HepG2 (cell line): ENCODE results near the gene SPRN. TPM values are rescaled to one million over a fixed set of nuclear protein-coding genes. Genes with fewer than 3 reads are reported as not detected.
A peak's percentile ranks its signal among the peaks of the same experiment; 100 is the strongest.

Experiments used
- ATAC-seq: fragments of 200-7000 bp; cut with Tn5 transposase; 3 replicates; pipeline ENCODE4 v1.9.1; 2020; ENCODE audit warnings: mild to moderate bottlenecking, moderate library complexity
- BruUV-seq: library from RNA; stranded (reverse); fragments of 400-500 nt; replicated peaks from 2 replicates; lab custom pipeline; 2021; lab: Mats Ljungman, UMichigan
- CTCF ChIA-PET: fragments of 300-600 bp; formaldehyde crosslinking; extraction: SDS; loops from one replicate; lab custom pipeline; 2021; ENCODE audit warnings: low total read pairs, inconsistent platforms, low intra/inter-chr PET ratio; lab: Yijun Ruan, JAX
- POLR2A ChIA-PET: fragments of 350-600 bp; sonication (Branson Sonifier 250); formaldehyde crosslinking; loops from one replicate; lab custom pipeline; 2020; ENCODE audit warnings: antibody characterized with exemption, inconsistent platforms; lab: Yijun Ruan, JAX
- DNase-seq: peaks from one replicate; pipeline ENCODE4 v3.0.0-alpha.2; 2015; ENCODE audit warnings: low spot score
- FAIRE-seq: peaks from 3 replicates; lab custom pipeline; 2011; peaks lifted over from hg19 to GRCh38; lab: Jason Lieb, UNC
- H2AFZ ChIP-seq: one replicate; pipeline ENCODE4 v1.6.1; 2011; ENCODE audit warnings: low read length, inconsistent platforms
- H3K27ac ChIP-seq: fragments of 300-600 bp; 3 replicates; pipeline ENCODE4 v1.8.0; 2011; ENCODE audit warnings: mixed run types, mild to moderate bottlenecking, mixed read lengths, low read length, inconsistent platforms; ENCODE audit not compliant: insufficient read depth; ENCODE audit errors: extremely low read length
- H3K27me3 ChIP-seq, 2 experiments: fragments of 200-600 bp in 1 of 2; 2 replicates in 1 of 2; 3 replicates in 1 of 2; pipeline versions ENCODE4 v1.6.0 to v1.8.0; 2011; ENCODE audit warnings: low read length in 2 of 2, mild to moderate bottlenecking in 2 of 2, moderate library complexity in 2 of 2, inconsistent platforms in 1 of 2; ENCODE audit not compliant: insufficient read depth in 2 of 2, control insufficient read depth in 1 of 2
- H3K36me3 ChIP-seq, 2 experiments: fragments of 200-600 bp in 1 of 2; replicated peaks in 1 of 2; 2 replicates in 1 of 2; 3 replicates in 1 of 2; pipeline versions ENCODE4 v1.5.1 to v1.8.0; 2011; ENCODE audit warnings: low read length in 2 of 2, inconsistent platforms in 1 of 2; ENCODE audit not compliant: insufficient read depth in 2 of 2, control insufficient read depth in 1 of 2
- H3K4me1 ChIP-seq: 2 replicates; pipeline ENCODE4 v1.5.1; 2012; ENCODE audit warnings: low read length, inconsistent platforms; ENCODE audit not compliant: insufficient read depth
- H3K4me2 ChIP-seq: 2 replicates; pipeline ENCODE4 v1.6.0; 2011; ENCODE audit warnings: low read depth, low read length, inconsistent platforms
- H3K4me3 ChIP-seq, 3 experiments: fragments of 200-600 bp in 1 of 3; sonication (generic), shearing (Covaris generic) in 1 of 3; replicated peaks in 1 of 3; 2 replicates each; pipeline ENCODE4 v1.5.1; 2011 to 2016; ENCODE audit warnings: low read length in 3 of 3, inconsistent platforms in 2 of 3, low read depth in 2 of 3, mild to moderate bottlenecking in 2 of 3, control low read depth in 1 of 3, mixed read lengths in 1 of 3; ENCODE audit not compliant: insufficient read depth in 1 of 3
- H3K79me2 ChIP-seq: one replicate; pipeline ENCODE4 v1.6.1; 2011; ENCODE audit warnings: low read length, inconsistent platforms; ENCODE audit not compliant: insufficient read depth
- H3K9ac ChIP-seq: 2 replicates; pipeline ENCODE4 v1.6.0; 2011; ENCODE audit warnings: mild to moderate bottlenecking, low read depth, low read length, inconsistent platforms; ENCODE audit not compliant: insufficient read depth
- H3K9me3 ChIP-seq: 2 replicates; pipeline ENCODE4 v1.5.1; 2012; ENCODE audit warnings: mild to moderate bottlenecking, low read length
- H4K20me1 ChIP-seq: 2 replicates; pipeline ENCODE4 v1.6.0; 2011; ENCODE audit warnings: inconsistent platforms, mild to moderate bottlenecking, low read length, moderate library complexity; ENCODE audit not compliant: insufficient read depth
- BCL3 ChIP-seq: sonication (generic); formaldehyde crosslinking; IDR thresholded peaks from 2 replicates; pipeline ENCODE4 v1.5.1; 2020; ENCODE audit warnings: mild to moderate bottlenecking, missing genetic modification reagents, moderate library complexity
- FOXK1 ChIP-seq: sonication (generic); formaldehyde crosslinking; IDR thresholded peaks from 2 replicates; pipeline ENCODE4 v1.4.0; 2020; ENCODE audit warnings: low read depth, missing genetic modification reagents, borderline replicate concordance
- GABPA ChIP-seq, 2 experiments: IDR thresholded peaks; 2 replicates each; pipeline ENCODE4 v1.6.1; 2011 to 2016; ENCODE audit warnings: low read depth in 2 of 2, low read length in 1 of 2, missing biosample characterization in 1 of 2, missing genetic modification characterization in 1 of 2
- GABPB1 ChIP-seq: IDR thresholded peaks from 2 replicates; pipeline ENCODE4 v1.6.1; 2016; ENCODE audit warnings: mild to moderate bottlenecking, missing genetic modification reagents, moderate library complexity, missing compliant biosample characterization
- GATAD1 ChIP-seq: IDR thresholded peaks from 2 replicates; pipeline ENCODE4 v1.6.1; 2016; ENCODE audit warnings: missing genetic modification reagents, missing compliant biosample characterization
- HBP1 ChIP-seq: IDR thresholded peaks from 2 replicates; pipeline ENCODE4 v1.6.1; 2016; ENCODE audit warnings: low read depth, control low read depth
- JUND ChIP-seq: sonication (generic); formaldehyde crosslinking; IDR thresholded peaks from 2 replicates; pipeline ENCODE4 v1.8.0; 2022; ENCODE audit warnings: mild to moderate bottlenecking, missing genetic modification reagents
- KAT7 ChIP-seq: IDR thresholded peaks from 2 replicates; pipeline ENCODE4 v1.6.1; 2018; ENCODE audit warnings: borderline replicate concordance, missing compliant biosample characterization
- KAT8 ChIP-seq: IDR thresholded peaks from 2 replicates; pipeline ENCODE4 v1.6.1; 2016; ENCODE audit warnings: missing genetic modification reagents, missing compliant biosample characterization
- NFYC ChIP-seq: IDR thresholded peaks from 2 replicates; pipeline ENCODE4 v1.6.1; 2016; ENCODE audit warnings: missing genetic modification reagents, missing compliant biosample characterization
- NR2F1 ChIP-seq, 2 experiments: fragments of 450-650 bp in 1 of 2; formaldehyde crosslinking in 1 of 2; IDR thresholded peaks; 2 replicates each; pipeline versions ENCODE4 v1.5.0 to v1.6.1; 2016 to 2020; ENCODE audit warnings: mild to moderate bottlenecking in 1 of 2, missing compliant biosample characterization in 1 of 2, missing genetic modification reagents in 1 of 2, moderate library complexity in 1 of 2
- PHF20 ChIP-seq: sonication (generic); formaldehyde crosslinking; IDR thresholded peaks from 2 replicates; pipeline ENCODE4 v1.5.0; 2020; ENCODE audit warnings: mild to moderate bottlenecking, missing genetic modification reagents
- THAP11 ChIP-seq: IDR thresholded peaks from 2 replicates; pipeline ENCODE4 v1.6.1; 2016; ENCODE audit warnings: missing biosample characterization, missing genetic modification reagents
- TIGD3 ChIP-seq: sonication (generic); formaldehyde crosslinking; IDR thresholded peaks from 2 replicates; pipeline ENCODE4 v1.5.1; 2020; ENCODE audit warnings: mild to moderate bottlenecking, missing genetic modification reagents, borderline replicate concordance
- ZNF17 ChIP-seq: sonication (generic); formaldehyde crosslinking; IDR thresholded peaks from 2 replicates; pipeline ENCODE4 v1.5.0; 2020; ENCODE audit warnings: mild to moderate bottlenecking, missing genetic modification reagents
- ZNF34 ChIP-seq: sonication (generic); formaldehyde crosslinking; IDR thresholded peaks from 2 replicates; pipeline ENCODE4 v1.4.0; 2020; ENCODE audit warnings: mild to moderate bottlenecking, missing genetic modification reagents, borderline replicate concordance
- ZNF550 ChIP-seq: sonication (generic); formaldehyde crosslinking; IDR thresholded peaks from 2 replicates; pipeline ENCODE4 v1.4.0; 2020; ENCODE audit warnings: mild to moderate bottlenecking, missing genetic modification reagents, borderline replicate concordance
- ZNF557 ChIP-seq: sonication (generic); formaldehyde crosslinking; IDR thresholded peaks from 2 replicates; pipeline ENCODE4 v1.4.0; 2020; ENCODE audit warnings: missing genetic modification reagents
- ZNF670 ChIP-seq: sonication (generic); formaldehyde crosslinking; IDR thresholded peaks from 2 replicates; pipeline ENCODE4 v1.8.0; 2022; ENCODE audit warnings: mild to moderate bottlenecking, missing genetic modification reagents, borderline replicate concordance
- WGBS: methylation state at CpG from one replicate; pipeline ENCODE4 v1.1.6; 2017; ENCODE audit warnings: low lambda C conversion rate; 5-methylcytosine and 5-hydroxymethylcytosine counted together
- in situ Hi-C: cut with HindIII; loops from 2 replicates; pipeline ENCODE4 v1.10.0; 2017; ENCODE audit warnings: low pct_unique_long_range_greater_than_20kb; ENCODE audit not compliant: extremely low pct_ligation_motif_present
- intact Hi-C: fragments of 100-400 bp; cut with micrococcal nuclease; formaldehyde crosslinking; loops from one replicate; pipeline ENCODE4 v1.10.0; 2022; ENCODE audit not compliant: unreplicated experiment
- polyA plus RNA-seq, 8 experiments: library from polyadenylated mRNA; depleted of rRNA in 3 of 8; stranded (reverse) in 7 of 8; unstranded in 1 of 8; fragments of >200 nt; fragmentation: Illumina TruSeq in 4 of 8; extraction: Trizol in 4 of 8; gene quantifications; 2 replicates each; pipeline versions ENCODE4 v1.2.1 to v1.2.3, GENCODE V29; 2011 to 2016; ENCODE audit warnings: low read depth in 4 of 8, missing spikeins in 1 of 8, mixed read lengths in 1 of 8; ENCODE audit not compliant: insufficient read depth in 1 of 8
- total RNA-seq, 5 experiments: library from RNA; depleted of rRNA; stranded (reverse); fragments of >200 nt; fragmentation: Illumina TruSeq; extraction: Trizol; gene quantifications; 2 replicates each; pipeline ENCODE4 v1.2.3, GENCODE V29; 2016; ENCODE audit warnings: low read depth in 1 of 5

Gene SPRN
- total and polyA plus RNA-seq, 2 of the 13 experiments (the other 11 are each of a cell fraction or from before 2014, with no cell fraction given), result not detected

GRCh38 chr10:133388236-133388972 lies 36.0 kb downstream of the SPRN start:
- Histone ChIP-seq H2AFZ (no peak overlapping the region), H3K27me3 (no peaks in the 10 kb centered on the region; a peak in 1 of 5 replicates), H3K4me2 (no peak overlapping the region), H3K79me2 (no peaks in the 10 kb centered on the region), H3K4me3 (no peak overlapping the region), H4K20me1 (no peaks in the 10 kb centered on the region), H3K9ac (no peak overlapping the region), H3K27ac (no peak overlapping the region), H3K9me3 (no peaks in the 10 kb centered on the region), H3K4me1 (peaks cover 10% of the 10 kb centered on the region), H3K36me3 (no peaks in the 10 kb centered on the region)
- no peak for ATAC-seq
- intact Hi-C loops, result no loop called here
- WGBS, result 74% methylated on average over 13 of the region's 17 CpGs
- CTCF ChIA-PET, result no interaction called here
- DNase-seq, result peak; percentile 21
- BruUV-seq, result no TSS peak
- POLR2A ChIA-PET, result interaction anchor here (1.1 kb wide), 1 partner anchor 11 kb away, joined by 5 read pairs; no protein-coding TSS in a partner anchor
- in situ Hi-C loops, result no loop called here
- FAIRE-seq, result no peak
- TF ChIP-seq JUND (CRISPR knock-in tag) (no peak), GATAD1 (peak; percentile 72), KAT7 (CRISPR knock-in tag) (no peak), BCL3 (CRISPR knock-in tag) (no peak), NFYC (CRISPR knock-in tag) (peak; percentile 38; the same call in 1 of the 2 replicates), ZNF557 (CRISPR knock-in tag) (no peak), GABPA (IDR thresholded peaks at IDR 0.05; ENCODE audit: low read depth, low read length) (no peak), GABPA (CRISPR knock-in tag; IDR thresholded peaks at IDR 0.05; ENCODE audit: low read depth) (peak; percentile 78), ZNF17 (CRISPR knock-in tag) (no peak), PHF20 (peak; percentile 58), ZNF550 (CRISPR knock-in tag) (no peak), ZNF670 (CRISPR knock-in tag) (no peak), TIGD3 (CRISPR knock-in tag) (no peak), ZNF34 (no peak), THAP11 (peak; percentile 62), KAT8 (CRISPR knock-in tag) (peak; percentile 71), GABPB1 (CRISPR knock-in tag) (peak; percentile 44; the same call in 1 of the 2 replicates), FOXK1 (CRISPR knock-in tag) (no peak), NR2F1 (CRISPR knock-in tag; IDR thresholded peaks at IDR 0.05) (no peak), HBP1 (CRISPR knock-in tag) (no peak)
